Smooth muscle cell (in vitro differentiated cells): ENCODE measurements around the gene SDK1. TPM values are rescaled to one million over a fixed set of nuclear protein-coding genes. Genes with fewer than 3 reads are reported as not detected.
"Not testable (repeated sequence)": the region's sequence is repeated elsewhere in the genome, so short reads cannot be mapped to it uniquely, and the experiment has no call there.

Experiments used
- DNase-seq: peaks from one replicate; lab custom pipeline; 2025; ENCODE audit not compliant: unreplicated experiment; lab: John Stamatoyannopoulos, UW
- H2AFZ ChIP-seq: fragments of 200-600 bp; sonication (generic); 2 replicates; pipeline ENCODE4 v1.6.0; 2016; ENCODE audit warnings: antibody characterized with exemption, low read depth, mild to moderate bottlenecking
- H3F3A ChIP-seq: fragments of 200-600 bp; sonication (generic); 2 replicates; pipeline ENCODE4 v1.6.0; 2017; ENCODE audit warnings: antibody characterized with exemption, low read depth
- H3K27ac ChIP-seq: fragments of 200-600 bp; sonication (generic); 2 replicates; pipeline ENCODE4 v1.5.1; 2016; ENCODE audit warnings: low read depth, mild to moderate bottlenecking
- H3K27me3 ChIP-seq: fragments of 200-600 bp; sonication (generic); 2 replicates; pipeline ENCODE4 v1.6.1; 2016; ENCODE audit warnings: low read depth, mild to moderate bottlenecking
- H3K36me3 ChIP-seq: fragments of 200-600 bp; sonication (generic); 2 replicates; pipeline ENCODE4 v1.5.1; 2016; ENCODE audit warnings: low read depth
- H3K4me1 ChIP-seq: fragments of 200-600 bp; sonication (generic); 2 replicates; pipeline ENCODE4 v1.5.1; 2016; ENCODE audit warnings: low read depth
- H3K4me2 ChIP-seq: fragments of 200-600 bp; sonication (generic); 2 replicates; pipeline ENCODE4 v1.6.0; 2016; ENCODE audit warnings: mild to moderate bottlenecking
- H3K4me3 ChIP-seq: fragments of 200-600 bp; sonication (generic); 2 replicates; pipeline ENCODE4 v1.5.1; 2016; ENCODE audit warnings: mild to moderate bottlenecking
- H3K79me2 ChIP-seq: fragments of 200-600 bp; sonication (generic); 2 replicates; pipeline ENCODE4 v1.6.0; 2016; ENCODE audit warnings: low read depth, mild to moderate bottlenecking
- H3K9ac ChIP-seq: fragments of 200-600 bp; sonication (generic); 2 replicates; pipeline ENCODE4 v1.6.0; 2016; ENCODE audit warnings: low read depth
- H3K9me3 ChIP-seq: fragments of 200-600 bp; sonication (generic); replicated peaks from 2 replicates; pipeline ENCODE4 v1.5.1; 2016; ENCODE audit warnings: low read depth
- H4K20me1 ChIP-seq: fragments of 200-600 bp; sonication (generic); 2 replicates; pipeline ENCODE4 v1.6.0; 2016; ENCODE audit warnings: low read depth
- CTCF ChIP-seq: fragments of 200-600 bp; sonication (generic); IDR thresholded peaks from 2 replicates; pipeline ENCODE4 v1.5.1; 2017; ENCODE audit warnings: borderline replicate concordance, mild to moderate bottlenecking, antibody characterized with exemption; ENCODE audit not compliant: insufficient read depth, poor library complexity, severe bottlenecking
- WGBS: methylation state at CpG from one replicate; pipeline ENCODE4 v1.1.7; 2016; ENCODE audit warnings: low lambda C conversion rate; 5-methylcytosine and 5-hydroxymethylcytosine counted together
- polyA plus RNA-seq: library from polyadenylated mRNA; unstranded; fragments of >200 nt; fragmentation: Nextera tagmentation; extraction: Ambion mirVana; gene quantifications from 2 replicates; pipeline ENCODE4 v1.2.1, GENCODE V29; 2016
- total RNA-seq: library from RNA; depleted of rRNA; stranded (reverse); fragments of >200 nt; gene quantifications from 2 replicates; pipeline ENCODE4 v1.2.3, GENCODE V29; 2014

SDK1 gene
- total and polyA plus RNA-seq, 2 experiments from 2014 or later = 1.1 to 2.5 TPM

GRCh38 chr7:3579638-3580219 lies 278.7 kb downstream of the SDK1 start:
- no peaks in the 10 kb centered on the region for H3F3A ChIP-seq
- no peak overlapping the region for H3K4me2 ChIP-seq
- DNase-seq = no peak
- H3K27me3 ChIP-seq = no peaks in the 10 kb centered on the region
- H3K27ac ChIP-seq = no peak overlapping the region
- no peak overlapping the region for H3K4me3 ChIP-seq
- no peaks in the 10 kb centered on the region for H3K79me2 ChIP-seq
- H4K20me1 ChIP-seq = no peaks in the 10 kb centered on the region
- H3K36me3 ChIP-seq = no peaks in the 10 kb centered on the region
- no peak overlapping the region for H2AFZ ChIP-seq
- peaks cover 2% of the 10 kb centered on the region for H3K9me3 ChIP-seq
- 95% methylated on average over 1 of the region's 1 CpG for WGBS
- H3K4me1 ChIP-seq = no peaks in the 10 kb centered on the region
- no peak for TF ChIP-seq CTCF
- H3K9ac ChIP-seq = no peak overlapping the region

GRCh38 chr7:3582145-3582544 lies 281.1 kb downstream of the SDK1 start:
- H3K9ac ChIP-seq, H3K36me3 ChIP-seq, H3K79me2 ChIP-seq, H4K20me1 ChIP-seq, H3K27ac ChIP-seq, H3F3A ChIP-seq, H3K4me1 ChIP-seq, H3K4me2 ChIP-seq, DNase-seq, H3K4me3 ChIP-seq, H2AFZ ChIP-seq, H3K27me3 ChIP-seq, H3K9me3 ChIP-seq: not testable (repeated sequence)

- H3K36me3 ChIP-seq = no peaks in the 10 kb centered on the region
- H3K4me3 ChIP-seq = no peak overlapping the region
- no peak overlapping the region for H3K27ac ChIP-seq
- no peak for TF ChIP-seq CTCF
- H3K9ac ChIP-seq = no peak overlapping the region
- no peaks in the 10 kb centered on the region for H3F3A ChIP-seq
- WGBS = 79% methylated on average over 4 of the region's 4 CpGs
- H3K4me2 ChIP-seq = no peak overlapping the region
- H4K20me1 ChIP-seq = no peaks in the 10 kb centered on the region
- H3K9me3 ChIP-seq = no peaks in the 10 kb centered on the region
- H3K79me2 ChIP-seq = no peaks in the 10 kb centered on the region
- H2AFZ ChIP-seq = no peak overlapping the region
- peaks cover 5% of the 10 kb centered on the region for H3K4me1 ChIP-seq
- no peaks in the 10 kb centered on the region for H3K27me3 ChIP-seq
- DNase-seq = no peak
Measured at GRCh38 chr7:3585826-3586225, 284.8 kb downstream of the SDK1 start.

GRCh38 chr7:3588341-3588740 lies 287.3 kb downstream of the SDK1 start:
- H3K9me3 ChIP-seq = no peaks in the 10 kb centered on the region
- no peak overlapping the region for H3K4me3 ChIP-seq
- no peak overlapping the region for H2AFZ ChIP-seq
- 94% methylated on average over 3 of the region's 3 CpGs for WGBS
- no peaks in the 10 kb centered on the region for H3K79me2 ChIP-seq
- H3K27ac ChIP-seq = no peak overlapping the region
- no peaks in the 10 kb centered on the region for H4K20me1 ChIP-seq
- no peaks in the 10 kb centered on the region for H3K36me3 ChIP-seq
- TF ChIP-seq CTCF = no peak
- H3K27me3 ChIP-seq = no peaks in the 10 kb centered on the region
- no peak overlapping the region for H3K9ac ChIP-seq
- H3K4me2 ChIP-seq = no peak overlapping the region
- no peak for DNase-seq
- H3K4me1 ChIP-seq = peaks cover 25% of the 10 kb centered on the region
- H3F3A ChIP-seq = no peaks in the 10 kb centered on the region
